Neuronal stem cell (in vitro differentiated cells): ENCODE results near the gene CSMD2.

ENCODE experiments used
- DNase-seq: peaks from one replicate; pipeline ENCODE4 v3.0.0-alpha.2; 2013; ENCODE audit warnings: low spot score
- H2AFZ ChIP-seq: one replicate; pipeline ENCODE4 v1.6.1; 2013; ENCODE audit warnings: mild to moderate bottlenecking, low read length, inconsistent platforms
- H2AK5ac ChIP-seq: 2 replicates; pipeline ENCODE4 v1.6.1; 2013; ENCODE audit warnings: low read depth, mild to moderate bottlenecking, inconsistent platforms, low read length, moderate library complexity, mixed read lengths
- H2BK120ac ChIP-seq: 2 replicates; pipeline ENCODE4 v1.6.1; 2013; ENCODE audit warnings: low read depth, mild to moderate bottlenecking, inconsistent platforms, low read length, moderate library complexity, mixed read lengths
- H2BK12ac ChIP-seq: one replicate; pipeline ENCODE4 v1.6.1; 2013; ENCODE audit warnings: low read length, inconsistent platforms
- H2BK15ac ChIP-seq: 2 replicates; pipeline ENCODE4 v1.6.1; 2013; ENCODE audit warnings: mild to moderate bottlenecking, low read length, inconsistent platforms, mixed read lengths
- H2BK5ac ChIP-seq: one replicate; pipeline ENCODE4 v1.6.1; 2013; ENCODE audit warnings: inconsistent platforms, mild to moderate bottlenecking, low read length, moderate library complexity
- H3K14ac ChIP-seq: one replicate; pipeline ENCODE4 v1.6.1; 2013; ENCODE audit warnings: low read length, inconsistent platforms
- H3K18ac ChIP-seq: 2 replicates; pipeline ENCODE4 v1.6.1; 2013; ENCODE audit warnings: low read length, inconsistent platforms
- H3K23ac ChIP-seq: 2 replicates; pipeline ENCODE4 v1.6.1; 2013; ENCODE audit warnings: low read depth, mild to moderate bottlenecking, mixed read lengths, low read length, inconsistent platforms; ENCODE audit not compliant: poor library complexity
- H3K27ac ChIP-seq: replicated peaks from 3 replicates; pipeline ENCODE4 v1.5.1; 2013; ENCODE audit warnings: low read length, inconsistent platforms
- H3K27me3 ChIP-seq, 3 experiments: 2 replicates each; pipeline ENCODE4 v1.6.1; 2013; ENCODE audit warnings: low read length in 3 of 3, mild to moderate bottlenecking in 2 of 3, inconsistent platforms in 1 of 3, low read depth in 1 of 3, mixed read lengths in 1 of 3, moderate library complexity in 1 of 3; ENCODE audit not compliant: control insufficient read depth in 3 of 3, insufficient read depth in 3 of 3
- H3K36me3 ChIP-seq, 2 donors: replicated peaks in 1 of 2; 2 replicates each; pipeline ENCODE4 v1.6.1; 2013; ENCODE audit warnings: low read length in 2 of 2; ENCODE audit not compliant: control insufficient read depth in 2 of 2, insufficient read depth in 2 of 2
- H3K4ac ChIP-seq: 2 replicates; pipeline ENCODE4 v1.6.1; 2013; ENCODE audit warnings: inconsistent platforms, mild to moderate bottlenecking, low read length, moderate library complexity
- H3K4me1 ChIP-seq, 2 donors: 1 replicate in 1 of 2; 2 replicates in 1 of 2; pipeline ENCODE4 v1.6.1; 2013; ENCODE audit warnings: low read length in 2 of 2, low read depth in 1 of 2; ENCODE audit not compliant: control insufficient read depth in 2 of 2, insufficient read depth in 1 of 2
- H3K4me2 ChIP-seq: one replicate; pipeline ENCODE4 v1.6.1; 2013; ENCODE audit warnings: mild to moderate bottlenecking, low read length, inconsistent platforms; ENCODE audit not compliant: insufficient read depth, poor library complexity, severe bottlenecking
- H3K4me3 ChIP-seq, 2 donors: 2 replicates each; pipeline ENCODE4 v1.5.1; 2013; ENCODE audit warnings: low read length in 2 of 2, mild to moderate bottlenecking in 2 of 2, inconsistent platforms in 1 of 2, moderate library complexity in 1 of 2
- H3K79me1 ChIP-seq: one replicate; pipeline ENCODE4 v1.6.1; 2013; ENCODE audit warnings: low read depth, mild to moderate bottlenecking, inconsistent platforms, low read length, moderate library complexity
- H3K9ac ChIP-seq: one replicate; pipeline ENCODE4 v1.6.1; 2013; ENCODE audit warnings: mild to moderate bottlenecking, low read depth, low read length, inconsistent platforms; ENCODE audit not compliant: poor library complexity
- H3K9me3 ChIP-seq, 2 donors: replicated peaks in 1 of 2; 2 replicates each; pipeline versions ENCODE3 to v1.6.1; 2013; ENCODE audit warnings: low read length in 2 of 2, mild to moderate bottlenecking in 2 of 2, inconsistent platforms in 1 of 2, low read depth in 1 of 2, mixed read lengths in 1 of 2, moderate library complexity in 1 of 2; ENCODE audit not compliant: control insufficient read depth in 2 of 2, insufficient read depth in 1 of 2
- H4K8ac ChIP-seq: one replicate; pipeline ENCODE4 v1.6.1; 2013; ENCODE audit warnings: low read depth, mild to moderate bottlenecking, inconsistent platforms, low read length, moderate library complexity
- H4K91ac ChIP-seq: one replicate; pipeline ENCODE4 v1.6.1; 2013; ENCODE audit warnings: low read length, low read depth, mild to moderate bottlenecking, inconsistent platforms; ENCODE audit not compliant: poor library complexity
- WGBS, 2 donors: extraction: QIAGEN DNeasy Blood & Tissue Kit; methylation state at CpG; one replicate each; pipeline ENCODE4 v1.1.7; 2013; ENCODE audit warnings: missing lambda C conversion rate in 2 of 2, mixed read lengths in 1 of 2; ENCODE audit not compliant: insufficient read length in 2 of 2, insufficient replicate concordance in 1 of 2; ENCODE audit errors: extremely low coverage in 2 of 2; 5-methylcytosine and 5-hydroxymethylcytosine counted together

The CSMD2 gene

GRCh38 chr1:33501309-33501708, 663.7 kb downstream of the CSMD2 start:
- Histone ChIP-seq H4K8ac (no peak overlapping the region), H3K27ac (no peak overlapping the region), H2BK12ac (no peak overlapping the region), H2BK5ac (no peak overlapping the region), H3K14ac (no peak overlapping the region), H3K9me3 (peaks cover 6 to 14% of the 10 kb centered on the region in 2 donors), H2BK15ac (no peak overlapping the region), H3K9ac (no peak overlapping the region), H3K4me2 (no peak overlapping the region), H2AFZ (no peak overlapping the region), H3K36me3 (peaks cover 0 to 5% of the 10 kb centered on the region in 2 donors), H3K18ac (no peak overlapping the region), H2AK5ac (no peak overlapping the region), H3K79me1 (no peaks in the 10 kb centered on the region), H3K4ac (no peak overlapping the region), H3K4me1 (no peaks in the 10 kb centered on the region), H3K23ac (no peak overlapping the region), H3K27me3 (no peaks in the 10 kb centered on the region), H3K4me3 (no peak overlapping the region), H2BK120ac (no peak overlapping the region), H4K91ac (no peak overlapping the region)
- no peak for DNase-seq
- no CpG with 5 or more reads among the region's 2 CpGs for WGBS, 2 donors

DNA sequence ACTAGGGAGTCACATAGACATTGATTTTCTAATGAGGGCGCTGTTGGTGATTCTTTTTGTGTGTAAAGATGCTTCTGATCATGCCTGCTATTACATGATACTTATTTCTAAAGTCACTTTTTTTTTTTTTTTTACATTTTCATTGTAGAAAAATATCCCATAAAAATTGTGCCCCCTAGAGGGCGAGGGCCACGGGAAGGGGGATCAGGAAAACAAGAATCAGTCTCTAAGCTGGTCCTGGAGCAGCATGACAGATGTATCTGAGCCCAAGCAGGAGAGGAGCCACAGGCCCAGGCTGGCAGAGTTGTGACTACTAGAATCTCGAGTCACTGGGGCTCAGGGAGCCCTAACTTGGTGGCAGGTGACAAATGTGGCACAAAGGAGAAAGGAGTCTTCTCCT, 664.5 kb downstream of the CSMD2 start:
- Histone ChIP-seq H3K4me3 (no peak overlapping the region), H3K27me3 (no peaks in the 10 kb centered on the region), H3K36me3 (peaks cover 5 to 12% of the 10 kb centered on the region in 2 donors), H3K9ac (no peak overlapping the region), H4K91ac (no peak overlapping the region), H2BK5ac (no peak overlapping the region), H3K18ac (no peak overlapping the region), H3K23ac (no peak overlapping the region), H2AK5ac (no peak overlapping the region), H3K4me1 (no peaks in the 10 kb centered on the region), H2BK15ac (no peak overlapping the region), H4K8ac (no peak overlapping the region), H3K4me2 (no peak overlapping the region), H3K27ac (no peak overlapping the region), H2BK12ac (no peak overlapping the region), H3K79me1 (no peaks in the 10 kb centered on the region), H3K14ac (no peak overlapping the region), H3K9me3 (peaks cover 14 to 19% of the 10 kb centered on the region in 2 donors), H2BK120ac (no peak overlapping the region), H2AFZ (no peak overlapping the region), H3K4ac (no peak overlapping the region)
- no CpG with 5 or more reads among the region's 4 CpGs for WGBS, 2 donors
- DNase-seq: no peak

GRCh38 chr1:33497410-33497809, 667.6 kb downstream of the CSMD2 start:
- Histone ChIP-seq H2BK120ac (no peak overlapping the region), H3K27ac (no peak overlapping the region), H3K79me1 (no peaks in the 10 kb centered on the region), H3K4me2 (no peak overlapping the region), H2AFZ (no peak overlapping the region), H3K14ac (no peak overlapping the region), H3K9ac (no peak overlapping the region), H4K91ac (no peak overlapping the region), H2AK5ac (no peak overlapping the region), H2BK15ac (no peak overlapping the region), H2BK12ac (no peak overlapping the region), H3K4me3 (no peak overlapping the region), H3K4me1 (no peaks in the 10 kb centered on the region), H3K4ac (no peak overlapping the region), H4K8ac (no peak overlapping the region), H3K18ac (no peak overlapping the region), H2BK5ac (no peak overlapping the region), H3K27me3 (no peaks in the 10 kb centered on the region), H3K23ac (no peak overlapping the region), H3K9me3 (peaks cover 42 to 43% of the 10 kb centered on the region in 2 donors), H3K36me3 (peaks cover 23 to 42% of the 10 kb centered on the region in 2 donors)
- WGBS, 2 donors: no CpG with 5 or more reads among the region's 1 CpG
- no peak for DNase-seq

GRCh38 chr1:33494929-33495328, 670.1 kb downstream of the CSMD2 start:
- Histone ChIP-seq H4K91ac (no peak overlapping the region), H3K4ac (no peak overlapping the region), H2BK12ac (no peak overlapping the region), H3K9me3 (peaks cover 46 to 53% of the 10 kb centered on the region in 2 donors), H3K23ac (no peak overlapping the region), H2AFZ (no peak overlapping the region), H2AK5ac (no peak overlapping the region), H3K4me1 (no peaks in the 10 kb centered on the region), H3K36me3 (peaks cover 38 to 65% of the 10 kb centered on the region in 2 donors), H3K27ac (no peak overlapping the region), H3K4me3 (no peak overlapping the region), H3K14ac (no peak overlapping the region), H4K8ac (no peak overlapping the region), H3K18ac (no peak overlapping the region), H3K79me1 (no peaks in the 10 kb centered on the region), H3K9ac (no peak overlapping the region), H2BK15ac (no peak overlapping the region), H2BK120ac (no peak overlapping the region), H3K4me2 (no peak overlapping the region), H2BK5ac (no peak overlapping the region), H3K27me3 (no peaks in the 10 kb centered on the region)
- no peak for DNase-seq
- no CpG with 5 or more reads among the region's 9 CpGs for WGBS, 2 donors
